ENCODE results near the gene SPTY2D1.

SPTY2D1 gene

DNA sequence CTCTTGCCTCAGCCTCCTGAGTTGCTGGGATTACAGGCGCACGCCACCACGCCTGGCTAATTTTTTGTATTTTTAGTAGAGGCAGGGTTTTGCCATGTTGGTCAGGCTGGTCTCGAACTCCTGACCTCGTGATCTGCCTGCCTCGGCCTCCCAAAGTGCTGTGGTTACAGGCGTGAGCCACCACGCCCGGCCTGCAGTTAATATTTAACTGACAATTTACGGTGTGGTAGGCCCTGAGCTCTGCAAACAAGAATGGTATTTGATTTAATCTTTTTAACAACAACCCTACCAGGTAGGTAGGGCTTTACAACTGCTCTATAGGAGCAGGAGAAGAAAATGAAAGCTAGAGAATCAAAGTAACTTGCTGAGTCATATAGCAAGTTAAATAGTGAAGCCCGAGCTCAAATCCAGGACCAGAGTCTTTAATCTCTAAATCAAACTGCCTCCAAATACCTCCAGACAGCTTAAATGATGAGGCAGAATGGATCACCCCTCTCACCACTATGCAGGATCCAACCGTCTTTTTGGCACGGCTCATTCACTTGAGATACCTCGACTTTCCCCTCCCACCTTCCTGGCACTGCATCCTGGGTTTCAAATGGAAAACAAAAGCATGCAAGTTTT, 55.1 kb downstream of the SPTY2D1 start:
- intact Hi-C loops (cut with DNase I), result no loop called here
- DNase-seq, result peak in 1 of 42 donors; percentile 20

DNA sequence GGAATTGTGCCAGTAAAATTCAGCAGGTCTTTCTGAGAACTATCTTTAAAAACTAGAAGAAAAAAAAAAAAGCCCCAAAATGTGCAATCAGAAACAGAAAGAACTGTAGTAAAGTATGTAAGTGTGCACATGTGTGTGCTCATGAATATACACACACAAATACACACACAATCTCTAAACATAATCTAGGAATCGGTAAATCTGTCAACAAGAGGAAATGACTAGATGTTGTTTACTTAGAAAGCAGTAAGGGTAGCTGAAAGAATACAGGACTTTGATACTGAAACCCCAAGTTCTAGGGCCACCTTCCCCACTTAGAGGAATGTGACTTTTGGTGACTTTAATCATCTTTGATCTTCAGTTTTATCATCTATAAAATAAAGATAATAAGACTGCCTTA, 58.8 kb downstream of the SPTY2D1 start:
- intact Hi-C loops (cut with DNase I), result no loop called here
- no peak for DNase-seq

DNA sequence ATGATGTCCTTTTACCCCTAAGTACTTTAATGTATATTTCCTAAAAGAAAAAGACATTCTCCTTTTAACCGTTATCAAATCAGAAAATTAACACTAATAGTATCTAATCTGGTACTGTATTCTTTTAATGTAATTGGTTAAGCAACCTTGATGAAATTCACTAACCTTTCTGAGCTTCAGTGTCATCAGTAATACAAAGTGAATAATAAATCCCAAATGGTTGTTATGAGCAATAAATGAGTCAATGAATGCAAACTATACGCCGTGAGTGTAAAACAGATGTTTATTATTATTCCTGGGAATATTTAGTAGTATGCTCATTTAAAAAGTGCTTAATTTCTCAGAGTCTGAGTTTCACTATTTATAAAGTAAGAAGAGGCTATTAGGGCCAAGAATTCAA, 67.1 kb downstream of the SPTY2D1 start:
- intact Hi-C loops (cut with DNase I), result no loop called here
- no peak for DNase-seq

DNA sequence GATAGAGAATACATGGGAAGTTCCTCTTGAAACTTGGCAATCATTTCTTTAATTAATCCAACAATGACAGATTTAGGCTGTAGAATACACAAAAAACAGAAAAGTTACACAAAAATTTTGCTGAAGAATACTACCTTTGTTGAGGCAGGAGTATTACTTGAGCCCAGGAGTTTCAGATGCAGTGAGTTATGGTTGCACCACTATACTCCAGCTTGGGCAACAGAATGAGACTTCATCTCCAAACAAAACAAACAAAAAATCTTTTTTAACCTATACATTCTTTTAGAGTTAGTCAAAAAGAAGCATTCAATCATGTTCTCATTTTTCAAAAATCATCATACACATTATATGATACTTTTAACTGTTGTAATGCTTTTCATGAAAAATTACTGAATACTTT, 67.7 kb downstream of the SPTY2D1 start:
- no peak for DNase-seq
- intact Hi-C loops (cut with DNase I), result no loop called here

DNA sequence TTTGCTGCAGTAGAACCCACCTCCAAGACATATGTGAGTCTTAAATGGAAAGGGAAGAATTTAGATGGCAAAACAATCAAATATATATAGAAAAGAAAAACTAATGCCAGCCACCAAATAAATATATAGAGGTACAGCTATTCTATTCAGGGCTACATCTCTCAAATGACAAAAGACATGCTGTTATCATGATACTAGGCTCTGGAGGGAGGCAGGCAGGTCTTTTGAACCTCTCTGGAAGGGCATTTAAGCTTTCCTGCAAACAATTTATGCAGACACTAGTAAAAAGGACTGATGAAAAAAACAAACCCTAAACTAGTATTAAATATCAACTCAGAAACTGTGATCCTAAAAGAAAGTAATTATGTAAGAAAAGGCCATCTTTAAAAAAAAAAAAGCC, 70.0 kb downstream of the SPTY2D1 start:
- no peak for DNase-seq
- intact Hi-C loops (cut with DNase I), result no loop called here

DNA sequence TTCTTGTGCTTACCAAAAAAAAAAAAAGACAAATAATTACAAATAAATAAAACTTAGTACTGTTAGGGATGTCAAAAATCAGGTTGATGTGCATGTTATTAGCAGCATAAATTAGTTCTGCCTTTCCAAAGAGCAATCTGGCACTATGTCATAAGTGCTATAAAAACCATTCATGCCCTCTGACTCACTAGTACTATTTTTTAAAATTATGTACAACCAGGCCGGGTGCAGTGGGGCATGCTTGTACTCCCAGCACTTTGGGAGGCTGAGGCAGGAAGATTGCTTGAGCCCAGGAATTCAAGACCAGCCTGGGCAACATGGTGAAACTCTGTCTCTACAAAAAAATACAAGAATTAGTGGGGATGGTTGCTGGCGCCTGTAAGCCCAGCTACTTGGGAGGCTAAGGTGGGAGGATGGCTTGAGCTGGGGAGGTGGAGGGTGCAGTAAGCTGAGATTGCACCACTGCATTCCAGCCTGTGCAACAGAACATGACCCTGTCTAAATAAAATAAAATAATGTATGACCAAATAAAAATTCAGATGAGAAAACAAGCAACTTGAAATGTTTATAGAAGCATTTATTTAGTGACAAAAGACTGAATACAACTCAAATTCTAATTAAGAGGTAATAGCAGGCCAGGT, 70.9 kb downstream of the SPTY2D1 start:
- DNase-seq, result no peak
- intact Hi-C loops (cut with DNase I), result no loop called here

All from head of caudate nucleus (tissue), 42 donors.